Activated CD4-positive, alpha-beta T cell treated with anti-CD3 and anti-CD28 coated beads, Interleukin-2, Interleukin-4, amounts not matched to agents 100 ng/mL and 50 ng/mL, durations not matched to agents 16 hours and 8 hours (primary cell): Measurements from ENCODE around the gene FAM209A.
"Not testable (repeated sequence)": the region's sequence is repeated elsewhere in the genome, so short reads cannot be mapped to it uniquely, and the experiment has no call there.

ENCODE experiments used
- DNase-seq: peaks from one replicate; pipeline ENCODE4 v3.0.0-alpha.2; 2020; ENCODE audit warnings: low spot score

The FAM209A gene

DNA sequence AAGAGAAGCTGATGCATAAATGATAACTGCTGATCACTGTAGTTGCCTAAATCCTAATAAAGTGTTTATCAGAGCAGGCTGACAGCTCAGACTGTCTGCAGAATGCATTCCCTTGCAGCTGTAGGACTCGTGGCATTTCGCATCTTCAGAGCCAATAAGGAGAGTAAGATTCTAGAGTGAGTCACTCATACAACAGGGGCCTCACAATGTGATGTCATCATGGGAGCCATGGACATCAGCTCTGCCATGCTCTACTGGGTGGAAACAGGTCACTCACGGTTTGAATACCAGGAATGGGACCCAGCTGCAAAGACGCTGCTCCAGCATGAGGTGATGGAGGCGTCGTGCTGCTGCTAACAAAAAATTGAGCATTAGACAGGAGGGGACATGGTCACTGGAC lies 15.9 kb downstream of the FAM209A start:
- DNase-seq: no peak

- DNase-seq: no peak
Measured at GRCh38 chr20:56542489-56543030, 18.0 kb downstream of the FAM209A start.

DNA sequence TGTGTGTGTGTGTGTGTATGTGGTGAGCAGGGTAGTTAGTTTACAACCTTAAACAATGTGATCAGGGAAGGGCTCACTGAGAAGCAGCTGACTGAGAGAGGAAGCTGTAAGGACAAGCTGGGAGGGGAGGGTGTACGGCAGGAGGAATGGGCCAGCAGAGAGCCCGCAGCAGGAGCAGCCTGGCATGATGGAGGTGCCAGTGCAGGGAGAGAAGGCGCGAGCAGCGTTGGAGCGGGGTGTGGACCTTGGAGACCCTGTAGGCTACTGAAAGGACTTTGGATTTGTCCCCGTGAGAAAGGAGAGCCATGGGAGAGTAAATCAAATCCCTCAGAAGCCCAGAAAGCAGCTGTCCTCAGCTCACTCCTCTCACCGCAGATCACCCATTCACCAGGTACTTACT lies 27.0 kb downstream of the FAM209A start:
- no peak for DNase-seq

DNA sequence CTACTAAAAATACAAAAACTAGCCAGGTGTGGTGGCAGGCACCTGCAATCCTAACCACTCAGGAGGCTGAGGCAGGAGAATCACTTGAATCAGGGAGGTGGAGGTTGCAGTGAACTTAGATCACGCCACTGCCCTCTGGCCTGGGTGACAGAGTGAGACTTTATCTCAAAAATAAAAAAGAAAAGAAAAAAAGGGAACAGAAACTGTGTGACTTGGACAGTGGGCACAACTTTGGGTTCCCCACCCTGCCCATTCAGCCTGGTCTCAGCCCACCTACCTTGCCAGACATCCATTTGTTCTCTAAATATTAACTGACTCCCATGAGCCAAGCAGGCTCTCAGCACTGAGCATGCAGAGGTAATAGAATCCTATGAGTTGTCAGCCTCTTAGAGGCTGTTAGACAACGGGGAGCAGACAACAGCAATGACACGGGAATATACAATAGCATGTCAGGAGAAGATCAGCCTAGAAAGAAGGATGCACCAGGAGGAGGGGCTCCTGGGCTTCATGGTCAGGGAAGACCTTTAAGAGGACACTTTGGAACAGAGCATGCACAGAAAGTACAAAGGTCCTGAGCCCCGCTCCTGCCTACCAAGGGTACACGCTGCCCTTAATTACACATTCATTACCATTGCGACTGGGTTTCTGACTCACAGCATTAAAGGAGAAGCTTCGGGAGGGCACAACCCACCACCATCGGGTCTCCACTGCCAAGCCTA lies 28.5 kb downstream of the FAM209A start:
- DNase-seq: no peak

DNA sequence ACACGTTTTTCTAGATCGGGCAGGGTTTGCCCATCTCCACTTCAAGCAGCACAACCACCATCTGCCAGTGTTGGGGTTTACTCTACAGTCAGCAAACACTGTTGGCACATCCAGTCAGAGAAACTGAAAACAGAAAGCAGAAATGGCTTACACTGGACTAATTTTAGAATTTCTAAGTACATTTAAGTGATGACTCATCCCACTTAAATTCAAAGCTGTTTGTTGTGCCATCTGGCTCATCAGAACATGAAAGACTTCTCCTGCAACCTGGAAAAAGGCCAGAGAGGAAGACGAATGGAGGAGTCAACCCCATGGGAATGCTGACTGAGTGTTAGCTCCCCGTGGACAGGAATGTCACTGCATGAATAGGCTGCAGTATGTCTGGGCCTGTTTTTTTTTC lies 30.3 kb downstream of the FAM209A start:
- DNase-seq: peak; percentile 58

GRCh38 chr20:56558968-56559367 lies 34.4 kb downstream of the FAM209A start:
- DNase-seq: no peak

GRCh38 chr20:56564526-56564925 lies 40.0 kb downstream of the FAM209A start:
- DNase-seq: not testable (repeated sequence)

DNA sequence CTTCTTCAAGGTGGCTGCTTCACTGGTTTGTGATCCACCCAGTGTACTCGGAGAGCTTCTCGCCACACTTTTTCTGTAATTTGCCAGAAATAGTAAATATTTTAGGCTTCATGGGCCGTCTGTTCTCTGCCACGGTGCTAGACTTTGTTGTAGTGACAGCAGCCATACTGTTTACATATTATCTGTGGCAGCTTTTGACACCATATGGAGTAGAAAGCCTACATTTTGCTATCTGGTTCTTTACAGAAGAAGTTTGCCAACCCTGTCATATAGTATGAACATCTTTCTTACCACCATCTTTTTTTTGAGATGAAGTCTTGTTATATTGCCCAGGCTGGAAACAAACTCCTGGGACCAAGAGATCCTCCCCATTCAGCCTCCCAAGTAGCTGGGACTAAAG lies 41.0 kb downstream of the FAM209A start:
- DNase-seq: no peak

GRCh38 chr20:56566621-56567020 lies 42.1 kb downstream of the FAM209A start:
- no peak for DNase-seq

- DNase-seq: no peak
Measured at GRCh38 chr20:56570832-56571231, 46.3 kb downstream of the FAM209A start.

GRCh38 chr20:56572172-56572571 lies 47.6 kb downstream of the FAM209A start:
- no peak for DNase-seq

DNA sequence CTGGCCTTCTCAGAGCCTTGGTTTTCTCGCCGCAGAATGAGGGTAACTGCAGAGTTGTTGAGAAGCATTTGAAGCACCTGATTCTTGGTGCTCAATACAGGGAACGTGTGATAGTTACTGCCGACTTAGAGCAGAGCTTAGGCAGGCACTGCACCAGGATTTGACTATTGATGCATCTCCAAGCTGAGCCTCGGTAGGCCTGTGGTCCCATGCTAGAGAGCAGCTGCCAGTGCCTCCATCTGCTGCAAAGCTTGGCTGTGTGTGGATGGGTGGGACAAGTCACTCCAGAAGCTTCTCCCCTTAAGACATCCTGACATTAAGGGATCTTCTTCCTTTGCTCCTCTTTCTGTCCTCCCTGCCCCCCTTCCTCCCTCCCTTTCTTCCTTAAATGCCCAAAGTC lies 49.4 kb downstream of the FAM209A start:
- no peak for DNase-seq

DNA sequence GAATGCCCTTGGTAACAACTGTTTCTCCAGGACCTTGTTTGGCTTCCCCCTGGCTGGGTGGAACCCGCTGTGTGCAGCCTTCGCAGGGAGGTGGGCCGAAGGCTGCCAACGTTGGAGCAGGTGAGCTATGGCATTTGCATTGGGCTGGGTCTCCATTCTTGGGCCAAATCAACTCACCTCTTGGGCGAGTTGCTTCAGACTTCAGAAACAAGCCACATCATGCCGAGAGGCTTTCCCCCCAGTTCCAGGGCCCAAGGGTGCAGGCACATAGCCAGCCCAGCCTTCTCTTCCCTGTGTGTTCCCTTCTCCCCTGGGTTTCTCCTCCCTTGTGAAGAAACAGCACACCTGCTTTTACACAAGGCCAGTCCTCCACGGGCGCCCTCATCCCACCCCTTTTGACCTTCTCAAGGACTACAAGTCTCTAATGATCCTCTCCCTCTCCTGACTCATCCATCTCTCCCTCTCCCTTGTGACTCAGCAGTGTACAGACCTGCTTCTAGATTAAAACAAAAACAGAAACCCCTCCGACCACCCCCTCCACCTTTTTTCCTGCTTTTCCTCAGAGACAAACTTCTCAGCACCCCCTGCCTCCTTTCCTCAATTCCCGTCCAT lies 50.1 kb downstream of the FAM209A start:
- DNase-seq: no peak

DNA sequence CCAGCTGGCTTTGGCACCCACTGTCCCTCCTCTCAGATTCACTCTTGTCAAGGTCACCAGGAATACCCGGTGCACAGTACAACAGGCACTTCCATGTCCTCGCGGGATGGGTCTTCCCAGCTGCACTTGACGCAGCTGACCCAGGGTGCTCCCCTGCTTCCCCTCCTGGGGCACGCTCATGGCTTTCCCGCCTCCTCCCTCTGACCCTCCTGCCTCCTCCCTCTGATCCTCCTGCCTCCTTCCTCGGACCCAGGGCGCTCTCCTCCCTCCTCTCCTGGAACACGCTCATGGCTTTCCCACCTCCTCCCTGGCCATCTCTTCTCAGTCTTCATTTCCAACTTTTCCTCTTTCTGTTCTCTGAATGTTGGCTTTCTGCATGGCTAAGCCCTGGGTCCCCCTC lies 50.6 kb downstream of the FAM209A start:
- DNase-seq: no peak
